Stimulated activated naive CD4-positive, alpha-beta T cell (primary cell): ENCODE data around the gene SUSD4.
A peak's percentile ranks its signal among the peaks of the same experiment; 100 is the strongest.
"Not testable (repeated sequence)": the region's sequence is repeated elsewhere in the genome, so short reads cannot be mapped to it uniquely, and the experiment has no call there.

ENCODE experiments used
- DNase-seq, 6 experiments: peaks; one replicate each; lab custom pipeline; 2025; lab: John Stamatoyannopoulos, UW

Gene SUSD4

DNA sequence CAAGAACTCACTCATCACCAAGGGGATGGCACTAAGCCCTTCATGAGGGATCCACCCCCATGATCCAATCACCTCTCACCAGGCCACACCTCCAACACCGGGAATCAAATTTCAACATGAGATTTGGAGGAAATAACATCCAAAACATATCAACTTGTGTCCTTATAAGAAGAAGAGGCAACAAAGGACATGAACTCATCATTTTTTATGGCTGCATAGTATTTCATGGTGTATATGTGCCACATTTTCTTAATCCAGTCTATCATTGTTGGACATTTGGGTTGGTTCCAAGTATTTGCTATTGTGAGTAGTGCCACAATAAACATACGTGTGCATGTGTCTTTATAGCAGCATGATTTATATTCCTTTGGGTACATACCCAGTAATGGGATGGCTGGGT lies 112.6 kb downstream of the SUSD4 start:
- not testable (repeated sequence) for DNase-seq

DNA sequence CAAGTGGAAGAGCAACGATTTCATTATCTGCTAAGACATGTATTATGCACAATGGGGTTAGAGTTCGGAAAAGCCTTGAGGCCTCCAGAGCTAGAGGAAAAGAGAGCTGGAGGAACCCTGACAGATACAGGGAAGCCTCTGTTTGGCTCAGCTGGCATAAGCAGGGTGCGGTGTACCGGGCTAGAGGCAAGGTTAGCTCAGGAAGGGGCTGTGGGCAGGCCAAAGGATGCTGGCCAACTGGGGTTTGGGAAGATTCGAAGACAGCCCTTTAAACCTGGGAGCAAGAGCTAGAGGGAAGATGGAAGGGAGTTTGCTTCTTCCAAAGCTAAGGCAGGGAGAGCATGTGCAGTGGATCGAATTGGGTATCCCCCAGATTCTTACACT lies 113.4 kb downstream of the SUSD4 start:
- DNase-seq, result no peak

DNA sequence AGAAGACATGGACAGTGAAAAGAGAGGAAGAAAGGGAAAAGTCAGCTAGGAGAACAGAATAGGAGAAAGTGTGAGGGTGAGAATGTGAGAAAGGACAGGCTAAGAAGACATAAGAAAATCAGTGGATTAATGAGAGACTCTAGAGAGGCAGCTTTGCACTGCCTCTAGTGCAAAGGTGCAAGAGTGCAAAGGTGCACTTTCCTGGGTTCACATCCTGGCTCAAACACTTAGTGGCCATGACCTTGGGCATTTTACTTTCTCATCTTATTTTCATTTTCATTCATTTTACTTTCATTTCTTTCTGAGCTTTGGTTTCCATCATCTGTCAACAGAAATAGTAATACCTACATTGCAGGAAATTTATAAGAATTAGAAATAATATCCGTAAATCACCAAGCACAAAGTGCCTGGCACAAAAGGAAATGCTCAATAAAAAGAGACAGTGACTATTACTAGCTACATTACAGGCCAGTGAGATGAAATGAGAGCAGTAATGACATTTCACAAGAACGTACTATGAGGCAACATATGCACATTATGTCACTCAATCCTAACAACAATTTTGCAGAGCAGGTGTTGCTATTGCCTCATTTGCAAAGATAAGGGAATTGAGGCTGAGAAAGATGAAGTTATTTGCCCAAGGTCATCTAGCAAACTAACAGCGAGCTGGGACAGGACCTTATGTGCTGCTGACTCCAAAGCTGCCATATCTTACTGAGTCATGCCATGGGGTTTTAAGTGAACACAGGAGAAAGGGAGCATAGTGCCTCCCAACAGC lies 113.9 kb downstream of the SUSD4 start:
- DNase-seq, result no peak

DNA sequence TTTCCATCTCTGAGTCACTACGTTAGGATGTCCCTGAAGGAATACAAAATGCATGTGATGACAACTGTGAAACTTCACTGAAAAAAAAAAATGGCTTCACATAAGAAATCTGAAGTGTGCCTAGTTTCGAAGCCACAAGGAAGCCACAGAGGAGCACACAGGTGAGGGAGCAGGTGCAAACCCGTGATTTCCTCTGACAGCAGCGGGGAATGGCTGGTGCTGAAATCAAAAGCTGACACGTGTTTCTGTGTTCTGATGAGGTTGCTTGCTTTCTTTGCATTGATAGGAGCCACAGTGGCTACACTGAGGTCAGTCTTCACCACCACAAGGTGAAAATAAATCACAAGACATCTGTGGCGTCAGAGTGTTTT lies 115.2 kb downstream of the SUSD4 start:
- peak; percentile 10 to 75 (median 56) for DNase-seq

DNA sequence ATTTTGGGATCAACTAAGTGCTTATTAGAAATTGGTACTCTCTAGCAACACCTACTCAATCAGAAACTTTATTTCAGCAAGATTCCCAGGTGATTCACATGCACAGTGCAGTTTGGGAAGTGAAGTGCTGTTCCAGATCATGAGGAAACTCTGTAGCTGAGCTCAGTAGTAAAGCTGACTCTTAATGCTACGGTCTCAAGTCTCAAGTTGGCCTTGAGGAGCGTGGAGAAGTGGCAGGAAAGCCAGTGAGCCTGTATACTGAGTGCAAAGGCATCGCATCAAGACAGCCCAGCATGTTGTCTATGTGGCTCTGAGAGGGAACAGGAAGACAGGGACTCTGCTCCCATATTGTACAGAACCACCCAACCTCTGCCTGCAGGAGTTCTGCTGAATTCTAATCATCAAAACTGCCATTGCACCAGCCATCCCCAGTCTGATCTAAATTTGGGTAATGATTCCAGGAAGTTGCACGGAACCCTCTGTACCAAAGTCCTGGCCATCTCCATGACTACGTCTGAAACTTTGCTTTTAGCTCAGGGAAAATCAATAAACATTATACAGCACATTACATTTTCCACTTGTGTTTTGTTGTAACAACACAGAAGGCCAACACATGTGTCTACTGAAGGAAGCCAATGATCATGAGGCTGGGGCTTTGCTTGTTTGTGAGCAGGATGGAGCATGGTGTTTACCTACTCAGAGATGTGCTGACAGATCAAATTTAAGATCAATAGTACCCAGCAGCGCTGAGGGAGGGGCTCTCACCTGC lies 115.8 kb downstream of the SUSD4 start:
- no peak for DNase-seq

DNA sequence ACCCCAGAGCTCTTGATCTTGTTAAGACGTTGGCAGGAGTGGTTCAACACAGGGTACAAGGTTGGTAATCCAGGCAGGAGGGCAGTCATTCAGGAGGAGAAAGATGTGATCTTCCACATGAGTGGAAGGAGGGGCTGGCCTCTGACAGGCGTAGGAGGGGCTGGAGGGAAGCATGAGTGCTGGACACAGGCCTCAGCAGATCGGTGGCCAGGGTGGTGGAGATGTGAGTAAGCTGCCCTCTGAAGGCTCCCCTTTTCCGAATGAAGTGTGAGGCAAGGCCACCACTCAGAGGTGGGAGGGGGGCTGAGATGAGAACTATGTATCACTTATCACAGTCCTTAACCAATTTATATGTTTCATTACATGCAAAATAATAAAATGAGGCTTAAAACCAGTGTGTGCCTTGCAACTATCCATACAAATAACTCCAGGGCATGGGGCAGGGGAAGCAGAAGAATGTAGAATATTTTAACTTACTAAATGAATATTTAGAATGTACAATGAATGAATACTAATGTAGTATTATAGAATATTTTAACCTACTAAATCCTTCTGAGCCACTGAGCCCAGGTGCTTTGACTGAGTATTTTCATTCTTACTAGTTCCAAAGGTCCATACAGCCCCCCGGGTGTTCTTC lies 117.4 kb downstream of the SUSD4 start:
- no peak for DNase-seq

DNA sequence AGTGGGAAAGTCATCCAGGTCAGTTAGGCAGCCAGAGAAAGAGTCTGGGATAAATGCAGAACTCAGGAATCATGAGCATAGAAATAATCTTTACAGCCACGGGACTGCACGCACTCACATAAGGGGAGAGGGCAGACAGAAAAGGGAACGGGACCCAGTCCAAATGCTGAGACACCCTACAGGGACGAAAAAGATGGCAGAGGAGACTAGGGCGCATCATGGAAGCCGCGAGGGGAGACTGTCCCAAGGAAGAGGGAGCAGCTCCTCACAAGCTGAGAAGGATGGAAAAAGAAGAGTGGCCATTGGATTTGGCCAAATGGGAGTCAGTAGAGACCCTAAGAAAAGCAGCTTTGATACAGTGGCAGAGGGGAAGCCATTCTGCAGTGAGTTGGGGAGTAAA lies 118.0 kb downstream of the SUSD4 start:
- no peak for DNase-seq

DNA sequence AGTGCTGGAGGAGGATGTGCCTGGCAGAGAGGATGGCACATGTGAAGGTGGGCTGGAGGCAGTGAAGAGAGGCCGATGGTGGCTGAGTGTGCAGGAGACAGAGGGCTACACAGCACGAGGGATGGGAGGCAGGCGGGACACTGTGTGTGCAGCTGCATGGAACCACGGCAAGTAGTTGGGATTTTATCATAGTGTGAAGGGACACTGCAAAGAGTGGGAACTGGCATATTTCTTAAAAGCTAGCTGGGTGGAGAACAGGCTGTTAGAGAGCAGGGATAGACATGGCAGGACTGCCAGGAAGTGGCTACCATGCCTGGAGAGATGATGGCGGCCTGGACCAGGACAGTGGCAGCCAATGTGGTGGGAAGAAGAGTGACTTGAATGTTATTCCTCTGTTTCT lies 118.6 kb downstream of the SUSD4 start:
- no peak for DNase-seq

DNA sequence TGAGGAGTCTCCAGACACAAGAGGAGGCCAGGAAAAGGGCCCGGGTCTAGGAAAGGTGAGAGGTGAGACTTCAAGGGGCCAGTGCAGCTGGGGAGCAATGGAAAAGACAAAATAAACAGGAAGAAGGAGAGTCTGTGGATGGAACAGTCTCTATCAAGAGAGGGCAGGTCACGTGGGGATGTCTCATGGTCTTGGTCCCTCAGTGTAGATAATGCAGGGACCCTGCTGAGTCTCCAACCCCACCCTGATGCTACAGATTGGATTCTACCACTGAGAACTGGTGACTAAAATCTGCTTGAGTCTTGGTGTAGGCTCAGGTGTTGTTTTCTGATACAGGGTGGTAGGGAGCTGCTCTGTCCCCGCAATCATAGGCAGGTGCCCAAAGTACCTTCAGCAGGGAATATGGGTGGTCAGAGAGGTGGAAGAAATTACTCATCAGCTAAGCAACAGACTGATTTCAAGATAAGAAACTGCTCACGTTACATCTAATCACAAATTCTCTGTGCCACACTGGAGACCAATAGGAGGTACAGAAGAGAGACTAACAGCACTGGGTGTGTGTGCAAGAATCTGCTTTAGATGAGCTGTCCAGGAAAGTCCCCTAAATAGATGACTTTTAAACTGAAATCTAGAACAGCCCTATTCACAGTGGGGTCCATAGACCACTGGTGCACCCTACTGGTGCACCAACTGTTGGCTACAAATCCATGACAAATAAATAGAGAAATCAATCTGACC lies 119.4 kb downstream of the SUSD4 start:
- DNase-seq, result no peak

DNA sequence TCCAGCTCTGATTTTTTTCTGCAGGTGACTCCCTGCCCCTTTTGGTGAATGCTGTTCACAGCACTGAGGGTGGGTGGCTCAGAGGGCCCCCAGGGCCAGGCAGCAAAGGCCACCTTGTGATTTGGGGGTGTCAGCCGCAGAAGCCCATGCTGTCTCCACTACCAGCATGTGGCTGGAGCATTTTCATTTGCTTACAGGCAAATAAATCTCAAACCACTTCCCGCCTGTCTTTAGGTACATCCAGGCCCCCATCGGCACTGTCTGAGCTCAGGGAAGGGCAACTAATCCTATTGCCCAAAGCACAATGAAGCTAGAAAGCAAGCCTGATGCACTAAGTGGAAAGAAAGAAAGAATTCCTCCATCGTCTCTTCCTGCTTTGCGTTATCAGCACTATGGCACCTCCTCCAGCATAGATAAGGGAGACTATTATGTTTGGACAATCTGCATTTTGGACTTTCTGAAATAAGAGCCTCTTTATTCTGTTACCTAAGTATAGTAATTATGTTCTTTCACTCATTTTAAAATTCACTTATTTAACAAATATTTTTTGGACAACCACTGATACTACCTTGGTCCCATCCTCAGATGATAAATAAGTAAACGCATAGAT lies 120.4 kb downstream of the SUSD4 start:
- no peak for DNase-seq

DNA sequence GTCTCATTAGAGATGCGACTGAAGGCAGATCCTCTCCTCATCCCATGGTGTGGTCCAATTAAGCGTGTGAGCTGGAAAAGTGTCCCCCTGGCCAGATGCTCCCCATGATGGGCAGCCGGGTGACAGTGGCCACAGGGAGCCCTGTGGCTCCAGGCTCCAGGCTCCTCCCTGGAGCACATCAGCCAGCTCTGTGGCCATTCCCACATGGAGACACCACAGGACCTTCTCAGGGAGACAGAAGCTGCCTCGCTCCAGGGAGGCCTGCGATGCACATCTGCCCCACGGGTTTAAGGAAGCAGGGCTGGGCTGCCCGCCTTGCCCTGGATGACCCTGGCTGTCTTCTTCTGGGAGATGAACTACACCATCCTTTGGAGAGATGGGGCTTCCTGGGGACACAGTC lies 121.0 kb downstream of the SUSD4 start:
- no peak for DNase-seq

DNA sequence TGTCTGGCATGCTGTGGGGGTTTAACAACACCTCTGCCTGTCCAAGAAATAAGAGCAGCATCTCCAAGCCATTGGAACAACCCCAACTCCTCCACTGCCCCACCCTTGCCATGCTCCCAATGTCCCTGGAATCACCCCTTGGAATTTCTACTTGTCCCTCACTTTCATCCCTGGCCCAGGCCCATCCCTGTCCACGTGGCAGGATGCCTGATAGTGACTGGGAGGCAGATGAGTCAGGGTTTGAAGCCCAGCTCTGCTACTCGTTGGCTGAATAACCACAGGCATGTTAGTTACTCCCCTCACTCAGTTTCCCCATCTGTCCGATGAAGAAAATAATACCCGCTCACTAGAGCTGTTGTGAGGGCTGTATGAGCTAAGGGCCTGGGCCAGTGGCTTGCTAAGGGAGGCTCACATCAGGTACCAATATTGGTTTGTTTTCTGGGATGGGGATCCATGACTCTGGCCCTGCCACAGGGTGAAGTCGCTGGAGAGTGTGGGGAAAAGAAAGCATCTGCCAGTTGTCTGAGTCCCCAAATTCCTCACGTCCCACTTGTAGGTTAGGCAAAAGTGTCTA lies 121.5 kb downstream of the SUSD4 start:
- DNase-seq, result no peak

DNA sequence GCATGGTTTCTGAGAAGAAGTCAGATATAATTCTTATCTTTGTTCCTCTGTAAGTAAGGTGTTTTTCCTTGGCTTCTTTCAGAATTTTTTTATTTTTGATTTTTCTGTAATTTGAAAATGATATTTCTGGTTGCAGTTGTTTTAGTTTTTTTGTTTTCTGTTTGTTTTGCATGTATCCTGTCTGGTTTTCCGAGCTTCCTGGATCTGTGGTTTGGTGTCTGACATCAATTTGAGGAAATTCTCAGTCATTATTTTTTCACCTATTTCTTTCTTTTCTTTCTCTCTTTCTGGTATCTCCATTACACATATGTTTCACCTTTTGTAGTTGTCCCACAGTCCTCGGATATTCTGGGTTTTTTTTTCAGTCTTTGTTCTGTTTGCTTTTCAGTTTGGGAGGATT lies 123.9 kb downstream of the SUSD4 start:
- no peak for DNase-seq

DNA sequence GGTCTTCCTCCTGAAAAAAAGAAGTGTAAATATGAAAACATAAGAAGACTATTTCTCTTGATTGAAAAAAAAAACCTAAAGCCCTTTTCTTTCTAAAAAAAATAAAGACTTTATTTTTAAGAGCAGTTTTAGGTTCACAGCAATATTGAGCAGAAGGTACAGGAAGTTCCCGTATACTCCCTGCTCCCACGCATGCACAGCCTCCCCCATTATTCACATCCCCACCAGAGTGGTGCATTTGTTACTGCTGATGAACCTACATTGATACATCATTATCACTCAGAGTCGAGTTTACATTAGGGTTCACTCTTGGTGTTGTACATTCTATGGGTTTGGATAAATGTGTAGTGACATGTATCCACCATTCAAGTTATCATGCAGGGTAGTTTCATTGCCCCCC lies 128.9 kb downstream of the SUSD4 start:
- DNase-seq, result no peak

DNA sequence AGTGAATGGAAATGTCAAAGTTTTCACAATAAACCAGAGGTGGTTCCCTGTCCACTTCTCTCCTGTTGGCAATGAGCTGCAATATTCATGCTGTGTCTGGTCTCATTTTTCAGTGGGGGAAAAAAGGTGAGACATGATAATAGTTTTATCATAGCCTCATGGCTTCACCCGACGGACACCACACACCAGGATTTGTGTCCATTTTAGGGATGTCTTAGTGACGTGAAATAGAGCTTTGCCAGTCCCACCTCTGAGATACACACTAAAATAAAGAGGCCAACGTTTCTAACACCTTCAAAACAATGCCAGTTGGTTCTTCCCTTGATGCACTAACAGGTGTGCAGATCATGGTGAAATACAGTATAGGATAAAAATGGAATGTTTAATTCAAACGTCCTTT lies 129.4 kb downstream of the SUSD4 start:
- DNase-seq, result no peak

DNA sequence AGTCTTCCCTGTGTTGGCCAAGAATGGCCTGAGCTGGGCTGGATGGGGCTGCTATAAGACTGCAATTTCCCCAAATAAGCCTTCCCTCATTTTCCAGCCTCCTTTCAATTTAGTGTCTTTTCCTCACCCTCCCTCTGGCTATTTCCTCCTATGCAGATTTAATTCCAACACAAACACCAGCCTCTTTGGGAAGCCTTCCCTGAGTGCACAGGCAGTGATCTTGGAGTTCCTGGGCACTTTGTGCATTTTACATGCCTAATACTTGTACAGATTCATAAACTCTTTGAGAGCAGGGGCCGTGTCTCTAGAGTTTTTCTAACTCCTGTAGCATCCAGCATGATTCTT lies 129.8 kb downstream of the SUSD4 start:
- DNase-seq, result no peak

DNA sequence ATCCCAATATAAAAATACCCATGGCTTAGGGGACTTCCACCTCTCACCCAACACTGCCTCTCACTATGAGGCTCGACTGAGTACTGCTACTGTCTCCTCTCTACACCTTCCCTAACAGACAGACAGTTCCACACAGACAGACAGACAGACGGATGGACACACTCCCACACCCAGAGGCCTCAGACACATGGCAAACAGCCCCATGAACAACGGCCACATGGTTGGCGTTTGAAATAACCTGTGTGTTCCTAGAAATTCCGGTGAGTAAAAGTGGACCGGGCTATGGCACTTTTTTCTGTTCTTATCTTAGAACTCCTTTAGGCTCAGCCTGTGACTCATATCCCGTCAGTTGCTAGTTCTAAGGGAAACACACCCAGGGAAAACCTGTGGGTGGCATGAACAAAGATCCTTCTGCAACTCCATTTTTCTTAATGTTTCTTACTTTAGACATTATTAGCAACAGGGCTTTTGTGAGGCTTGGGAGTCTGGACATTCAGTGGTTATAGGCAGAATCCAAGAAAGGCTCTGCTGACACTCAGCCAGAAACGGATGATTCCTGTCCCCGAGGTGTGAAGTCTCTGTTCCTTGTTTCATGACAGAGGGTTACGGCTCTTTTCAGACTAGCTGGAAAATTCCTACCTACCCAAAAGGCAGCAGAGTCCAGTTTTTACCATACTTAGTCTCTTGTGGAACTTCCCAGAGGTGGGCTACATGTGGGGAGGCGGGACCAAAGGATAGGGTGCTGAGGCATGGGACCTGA lies 130.4 kb downstream of the SUSD4 start:
- DNase-seq, result no peak

DNA sequence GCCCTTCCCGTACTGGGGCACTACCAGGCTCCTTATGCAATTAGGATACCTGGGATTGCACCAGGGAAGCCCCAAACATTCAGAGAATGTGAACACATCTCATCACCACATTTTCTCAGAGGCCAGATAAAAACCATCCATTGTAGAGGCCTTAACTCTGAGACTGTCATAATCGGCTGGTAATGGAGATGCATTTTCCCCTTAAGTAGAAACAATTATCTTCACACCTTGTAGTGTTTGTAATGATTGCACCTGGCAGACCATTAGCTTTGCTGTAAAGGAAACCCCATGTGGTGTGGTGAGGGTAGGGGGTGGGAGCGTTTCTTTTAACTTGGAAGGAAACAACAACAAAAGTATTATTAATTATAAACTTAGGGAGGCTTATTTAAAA lies 131.0 kb downstream of the SUSD4 start:
- DNase-seq, result no peak

DNA sequence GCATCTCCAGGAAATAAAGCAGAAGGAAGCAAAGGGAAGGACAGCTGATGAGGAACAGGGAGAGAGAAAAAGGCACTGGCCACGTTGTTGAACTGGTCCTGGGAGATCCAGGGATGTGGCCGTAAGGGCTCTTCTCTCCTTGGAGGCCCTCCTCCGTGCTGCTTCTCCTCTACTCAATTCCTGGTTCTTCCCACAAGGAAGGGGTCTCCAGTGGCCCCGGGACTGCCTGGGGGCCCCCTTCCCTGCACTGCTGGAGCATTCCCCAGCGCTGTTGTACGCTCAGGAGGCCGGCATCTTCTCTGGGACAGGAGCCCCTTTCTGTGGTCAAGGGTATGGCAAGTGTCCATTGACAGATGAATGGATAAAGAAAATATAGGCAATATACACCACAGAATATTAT lies 132.4 kb downstream of the SUSD4 start:
- no peak for DNase-seq

DNA sequence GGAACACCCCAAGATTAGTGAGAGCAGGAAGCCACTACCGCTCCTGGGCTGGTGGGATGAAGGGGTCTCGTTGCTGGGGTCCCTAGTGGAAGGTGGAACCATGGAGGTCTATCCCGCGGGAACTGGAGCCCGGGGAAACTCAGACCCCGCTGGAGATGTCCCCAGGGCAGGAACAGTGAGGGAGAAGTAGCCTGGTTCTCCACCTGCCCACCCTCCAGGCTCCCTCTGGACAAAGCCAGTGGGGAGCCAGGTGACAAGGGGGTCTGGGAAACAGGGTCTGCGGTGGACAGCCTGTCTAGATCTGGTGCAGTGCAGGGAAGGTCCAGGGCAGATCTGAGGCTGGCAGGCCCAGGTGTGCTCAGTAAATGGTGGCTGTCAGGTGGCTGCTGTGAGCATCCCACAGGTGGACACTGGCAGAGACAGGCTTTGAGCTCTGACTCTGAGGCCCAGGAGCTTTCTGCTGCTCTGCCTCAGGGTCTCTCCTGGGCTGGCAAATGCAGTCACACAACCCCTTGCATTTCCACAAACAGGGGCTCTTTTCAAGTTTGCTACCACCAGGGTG lies 132.9 kb downstream of the SUSD4 start:
- DNase-seq, result no peak
